T-cell (primary cell): ENCODE measurements around the gene RAP1GAP. TPM values are rescaled to one million over a fixed set of nuclear protein-coding genes. Genes with fewer than 3 reads are reported as not detected.

Source experiments
- ATAC-seq, 4 experiments: fragments of 200-7000 bp in 3 of 4; fragments of 150-1000 bp in 1 of 4; cut with Tn5 transposase; replicated peaks in 1 of 4; 1 replicate in 3 of 4; 2 replicates in 1 of 4; pipeline ENCODE4 v1.10.0; 2021; ENCODE audit warnings: moderate library complexity in 3 of 4, mild to moderate bottlenecking in 2 of 4, moderate number of reproducible peaks in 1 of 4
- CTCF ChIA-PET, 2 donors: fragments of 300-600 bp; sonication (Branson Sonifier 250); formaldehyde crosslinking; loops; one replicate each; lab custom pipeline; 2022; ENCODE audit warnings: antibody characterized with exemption in 2 of 2; lab: Charles Lee
- POLR2A ChIA-PET, 2 donors: fragments of 300-600 bp; sonication (Branson Sonifier 250); formaldehyde crosslinking; loops; one replicate each; lab custom pipeline; 2022; ENCODE audit warnings: antibody characterized with exemption in 2 of 2; lab: Charles Lee
- DNase-seq, 35 experiments: peaks; one replicate each; pipeline versions ENCODE4 v3.0.0 to v3.0.0-alpha.2; 2013 to 2023
- H3K27ac ChIP-seq: one replicate; pipeline ENCODE4 v1.5.1; 2013; ENCODE audit warnings: low read length
- H3K27me3 ChIP-seq, 2 experiments: replicated peaks in 1 of 2; 1 replicate in 1 of 2; 2 replicates in 1 of 2; pipeline versions ENCODE4 v1.6.1 to v1.7.0; 2013; ENCODE audit warnings: low read length in 1 of 2, mixed read lengths in 1 of 2; ENCODE audit not compliant: control insufficient read depth in 2 of 2, insufficient read depth in 2 of 2; ENCODE audit errors: extremely low read depth in 1 of 2
- H3K36me3 ChIP-seq, 2 donors: 1 replicate in 1 of 2; 2 replicates in 1 of 2; pipeline versions ENCODE4 v1.6.1 to v1.7.0; 2013; ENCODE audit warnings: low read length in 1 of 2; ENCODE audit not compliant: control insufficient read depth in 2 of 2, insufficient read depth in 1 of 2; ENCODE audit errors: extremely low read depth in 1 of 2
- H3K4me1 ChIP-seq, 2 experiments: 1 replicate in 1 of 2; 2 replicates in 1 of 2; pipeline versions ENCODE4 v1.6.1 to v1.7.0; 2013; ENCODE audit warnings: low read length in 2 of 2, mixed read lengths in 1 of 2; ENCODE audit not compliant: insufficient read depth in 2 of 2, control insufficient read depth in 1 of 2; ENCODE audit errors: extremely low read depth in 1 of 2
- H3K4me3 ChIP-seq, 2 donors: 1 replicate in 1 of 2; 2 replicates in 1 of 2; pipeline versions ENCODE4 v1.5.1 to v1.7.0; 2013; ENCODE audit warnings: mild to moderate bottlenecking in 2 of 2, low read length in 1 of 2, moderate library complexity in 1 of 2; ENCODE audit not compliant: control insufficient read depth in 1 of 2; ENCODE audit errors: extremely low read depth in 1 of 2
- H3K9me3 ChIP-seq: 2 replicates; pipeline ENCODE4 v1.7.0; 2013
- H3K27ac Mint-ChIP-seq, 2 donors: one replicate each; pipeline ENCODE4 v1.8.0; 2020 to 2021; ENCODE audit warnings: mild to moderate bottlenecking in 2 of 2, mixed read lengths in 2 of 2
- H3K27me3 Mint-ChIP-seq, 2 donors: one replicate each; pipeline ENCODE4 v1.8.0; 2021 to 2022; ENCODE audit warnings: mixed read lengths in 2 of 2
- H3K36me3 Mint-ChIP-seq: one replicate; pipeline ENCODE4 v1.8.0; 2021; ENCODE audit warnings: mixed read lengths
- H3K4me1 Mint-ChIP-seq, 3 donors: one replicate each; pipeline ENCODE4 v1.8.0; 2020 to 2022; ENCODE audit warnings: mixed read lengths in 3 of 3, mild to moderate bottlenecking in 1 of 3
- H3K4me3 Mint-ChIP-seq, 3 donors: one replicate each; pipeline ENCODE4 v1.8.0; 2020 to 2022; ENCODE audit warnings: mild to moderate bottlenecking in 3 of 3, mixed read lengths in 3 of 3, moderate library complexity in 3 of 3
- H3K9me3 Mint-ChIP-seq, 3 donors: one replicate each; pipeline ENCODE4 v1.8.0; 2020 to 2022; ENCODE audit warnings: mixed read lengths in 3 of 3
- WGBS: methylation state at CpG from one replicate; pipeline ENCODE4 v1.1.5; 2013; ENCODE audit warnings: missing lambda C conversion rate; ENCODE audit not compliant: insufficient coverage; 5-methylcytosine and 5-hydroxymethylcytosine counted together
- total RNA-seq, 35 experiments: library from RNA in 6 of 35; stranded (reverse) in 6 of 35; fragments of 120-200 nt in 1 of 35; gene quantifications; one replicate each; pipeline versions ENCODE4 v1.2.1 to v1.2.4 and lab custom pipeline; 2013 to 2026

The RAP1GAP gene
- total RNA-seq, 5 donors from 2014 or later (not counting 1 experiment from before 2014, with no cell fraction given), result 0.18 to 1.0 (median 0.35) TPM

GRCh38 chr1:21653744-21654100, 15.4 kb downstream of the RAP1GAP start:
- WGBS, result 83% methylated on average over 5 of the region's 6 CpGs
- DNase-seq (no peak), ATAC-seq (no peak)
- H3K9me3 ChIP-seq, result no peaks in the 10 kb centered on the region
- Mint-ChIP-seq H3K27me3 (peaks cover 0 to 2% of the 10 kb centered on the region in 2 donors), H3K9me3 (no peaks in the 10 kb centered on the region), H3K36me3 (no peaks in the 10 kb centered on the region), H3K4me3 (no peak overlapping the region), H3K4me1 (peaks cover 15 to 18% (median 15%) of the 10 kb centered on the region in 3 donors), H3K27ac (no peak overlapping the region)
- POLR2A ChIA-PET, result interaction anchor here in 1 of 2 donors (0.5 kb wide), 1 partner anchor 379 kb away, joined by 3 read pairs; no protein-coding TSS in a partner anchor
- no peak overlapping the region for H3K27ac ChIP-seq
- no peak overlapping the region for H3K4me3 ChIP-seq
- CTCF ChIA-PET, result no interaction called here
- peaks cover 6 to 17% of the 10 kb centered on the region in 2 experiments for H3K4me1 ChIP-seq
- H3K27me3 ChIP-seq, result peaks cover 2 to 32% of the 10 kb centered on the region in 2 experiments
- H3K36me3 ChIP-seq, result no peaks in the 10 kb centered on the region

DNA sequence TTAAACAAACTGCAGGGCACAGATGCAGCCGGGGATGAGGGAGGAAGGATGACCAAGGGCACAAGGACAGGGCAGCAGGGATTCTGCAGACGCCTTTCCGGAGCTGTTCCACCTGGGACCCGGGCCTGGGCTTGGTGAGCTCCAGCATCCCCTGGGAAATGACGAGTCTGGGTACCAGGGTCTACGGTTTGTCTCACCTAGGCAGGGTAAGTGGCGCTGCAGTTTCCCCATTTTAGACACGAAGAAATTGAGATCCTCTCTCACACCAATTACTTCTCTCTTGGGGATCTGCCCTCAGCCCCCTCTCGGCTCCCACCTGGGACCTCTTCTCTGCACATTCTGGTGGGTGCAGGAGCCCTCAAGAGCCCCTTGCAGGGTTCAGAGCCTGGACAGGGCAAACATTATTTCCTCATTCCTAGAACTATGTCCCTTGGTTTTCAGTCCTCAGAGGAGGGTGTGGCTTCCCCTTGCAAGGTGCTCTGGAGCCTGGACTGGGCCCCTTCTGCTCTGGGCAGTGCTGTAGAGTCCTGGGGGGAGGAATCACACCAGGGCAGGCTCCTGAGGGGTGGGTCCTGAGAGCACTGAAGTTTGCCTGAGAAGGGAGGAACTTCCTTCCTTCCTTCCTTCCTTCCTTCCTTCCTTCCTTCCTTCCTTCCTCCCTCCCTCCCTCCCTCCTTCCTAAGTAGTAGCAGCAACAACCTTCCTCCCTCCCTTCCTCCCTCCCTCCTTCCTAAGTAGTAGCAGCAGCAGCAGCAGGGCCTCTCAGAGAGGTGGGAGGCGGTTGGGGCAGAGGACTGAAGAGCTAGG, 16.0 kb downstream of the RAP1GAP start:
- Mint-ChIP-seq H3K36me3 (no peaks in the 10 kb centered on the region), H3K4me3 (peak overlapping the region; percentile 73 to 86 (median 78)), H3K27me3 (peaks cover 0 to 2% of the 10 kb centered on the region in 2 donors), H3K9me3 (no peaks in the 10 kb centered on the region), H3K27ac (peak overlapping the region in 1 of 2 donors; percentile 57), H3K4me1 (peaks cover 15 to 18% (median 15%) of the 10 kb centered on the region in 3 donors)
- H3K27ac ChIP-seq, result no peak overlapping the region
- peaks cover 2 to 37% of the 10 kb centered on the region in 2 experiments for H3K27me3 ChIP-seq
- no peaks in the 10 kb centered on the region for H3K9me3 ChIP-seq
- H3K4me3 ChIP-seq, result no peak overlapping the region
- ChIA-PET POLR2A (interaction anchor here in 1 of 2 donors (0.5 kb wide), 1 partner anchor 380 kb away, joined by 3 read pairs; no protein-coding TSS in a partner anchor), CTCF (no interaction called here)
- WGBS, result 73% methylated on average over 8 of the region's 10 CpGs
- H3K36me3 ChIP-seq, result no peaks in the 10 kb centered on the region
- peaks cover 6 to 17% of the 10 kb centered on the region in 2 experiments for H3K4me1 ChIP-seq
- ATAC-seq (no peak), DNase-seq (no peak)

DNA sequence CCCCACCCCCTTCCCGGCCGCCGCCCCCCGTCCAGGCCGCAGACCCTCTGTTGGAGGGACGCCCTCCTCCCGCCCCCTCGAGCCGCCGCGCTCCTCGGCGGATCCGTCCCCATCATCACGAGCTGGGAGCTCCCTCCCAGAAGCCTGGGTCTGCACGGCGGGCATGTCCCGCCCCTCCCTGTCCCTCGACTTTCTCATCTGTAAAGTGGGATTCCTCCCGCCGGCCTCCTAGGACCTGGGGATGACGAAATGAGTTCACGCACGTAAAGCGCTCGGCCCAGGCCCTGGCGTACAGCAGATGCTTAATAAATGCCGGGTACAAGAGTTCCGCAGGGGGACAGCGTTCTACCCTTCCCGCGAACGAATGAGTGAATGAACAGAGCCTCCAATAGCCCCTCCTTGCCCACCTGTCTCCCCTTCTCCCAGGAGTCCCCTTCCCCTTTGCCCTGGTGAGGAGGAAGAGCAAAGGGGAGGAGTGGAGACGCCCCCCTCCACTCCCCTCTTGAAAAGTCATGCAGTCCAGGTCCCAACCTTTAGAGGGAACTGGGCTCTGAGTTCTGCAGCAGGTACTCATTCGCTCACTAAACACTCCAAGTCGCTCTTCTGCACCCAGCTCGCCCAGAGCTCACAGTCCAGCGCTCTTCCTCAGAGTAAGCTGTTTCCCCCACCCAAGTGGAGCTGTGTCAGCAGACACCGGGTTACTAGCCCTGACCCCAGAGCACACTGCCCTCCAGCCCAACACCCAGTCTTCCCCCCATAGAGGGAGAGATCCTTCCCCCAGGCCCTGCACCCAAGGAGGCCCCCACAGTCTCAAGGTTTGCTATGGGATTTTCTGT, 16.8 kb downstream of the RAP1GAP start:
- Mint-ChIP-seq H3K4me1 (peaks cover 15 to 18% (median 15%) of the 10 kb centered on the region in 3 donors), H3K4me3 (peak overlapping the region; percentile 73 to 86 (median 78)), H3K9me3 (no peaks in the 10 kb centered on the region), H3K36me3 (no peaks in the 10 kb centered on the region), H3K27me3 (peaks cover 4 to 8% of the 10 kb centered on the region in 2 donors), H3K27ac (peak overlapping the region; percentile 48 to 57)
- ATAC-seq (peak; percentile 21 to 40 (median 26)), DNase-seq (no peak)
- POLR2A ChIA-PET, result no interaction called here
- Histone ChIP-seq H3K27me3 (peaks cover 2 to 45% of the 10 kb centered on the region in 2 experiments), H3K9me3 (no peaks in the 10 kb centered on the region), H3K4me1 (peaks cover 6 to 20% of the 10 kb centered on the region in 2 experiments), H3K4me3 (no peak overlapping the region), H3K36me3 (no peaks in the 10 kb centered on the region), H3K27ac (no peak overlapping the region)
- 22% methylated on average over 29 of the region's 39 CpGs for WGBS
- CTCF ChIA-PET, result interaction anchor here in 1 of 2 donors (0.6 kb wide), 1 partner anchor 399 kb away, joined by 10 read pairs; no protein-coding TSS in a partner anchor

GRCh38 chr1:21651214-21652042, 17.7 kb downstream of the RAP1GAP start:
- POLR2A ChIA-PET, result no interaction called here
- DNase-seq (peak in 30 of 35 experiments; percentile 11 to 63 (median 29)), ATAC-seq (peak; percentile 72 to 87 (median 83))
- peak overlapping the region in 1 of 2 donors; percentile 34 for H3K27ac Mint-ChIP-seq
- no peaks in the 10 kb centered on the region for H3K9me3 ChIP-seq
- H3K4me1 Mint-ChIP-seq, result peaks cover 15 to 18% (median 15%) of the 10 kb centered on the region in 3 donors
- CTCF ChIA-PET, result interaction anchor here in 1 of 2 donors (0.6 kb wide), 1 partner anchor 398 kb away, joined by 10 read pairs; no protein-coding TSS in a partner anchor
- H3K4me3 ChIP-seq, result peak overlapping the region; percentile 47 to 77
- H3K27me3 ChIP-seq, result peaks cover 2 to 54% of the 10 kb centered on the region in 2 experiments
- H3K9me3 Mint-ChIP-seq, result no peaks in the 10 kb centered on the region
- 7% methylated on average over 69 of the region's 80 CpGs for WGBS
- H3K4me3 Mint-ChIP-seq, result peak overlapping the region; percentile 81 to 87 (median 81)
- no peaks in the 10 kb centered on the region for H3K36me3 ChIP-seq
- H3K27ac ChIP-seq, result no peak overlapping the region
- peaks cover 6 to 20% of the 10 kb centered on the region in 2 experiments for H3K4me1 ChIP-seq
- H3K36me3 Mint-ChIP-seq, result no peaks in the 10 kb centered on the region
- peaks cover 11 to 16% of the 10 kb centered on the region in 2 donors for H3K27me3 Mint-ChIP-seq

DNA sequence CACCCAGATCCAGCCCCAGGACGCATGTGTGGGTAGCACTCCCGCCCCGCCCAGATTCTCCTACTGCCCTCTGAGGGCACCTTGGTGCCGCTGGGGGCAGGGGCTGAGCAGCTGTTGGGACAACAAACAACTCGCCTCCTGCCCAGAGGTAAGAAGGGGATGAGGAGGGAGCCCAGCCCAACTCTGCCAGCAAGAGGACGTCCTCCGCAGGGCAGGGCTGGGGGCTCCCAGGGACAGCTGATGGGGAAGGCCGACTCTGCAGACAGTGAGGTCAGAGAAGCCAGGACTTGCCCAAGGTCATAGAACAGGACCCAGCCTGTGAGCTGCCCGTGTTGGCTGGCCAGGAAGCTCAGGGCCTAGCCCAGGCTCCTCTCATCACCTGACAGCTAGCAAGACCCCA, 18.8 kb downstream of the RAP1GAP start:
- Histone ChIP-seq H3K27ac (no peak overlapping the region), H3K36me3 (no peaks in the 10 kb centered on the region), H3K4me3 (no peak overlapping the region), H3K27me3 (peaks cover 2 to 64% of the 10 kb centered on the region in 2 experiments), H3K9me3 (no peaks in the 10 kb centered on the region), H3K4me1 (peaks cover 6 to 20% of the 10 kb centered on the region in 2 experiments)
- no peak for ATAC-seq
- ChIA-PET POLR2A (no interaction called here), CTCF (no interaction called here)
- no peaks in the 10 kb centered on the region for H3K9me3 Mint-ChIP-seq
- no peaks in the 10 kb centered on the region for H3K36me3 Mint-ChIP-seq
- peak overlapping the region in 2 of 3 donors; percentile 17 to 87 for H3K4me3 Mint-ChIP-seq
- DNase-seq, result no peak
- H3K4me1 Mint-ChIP-seq, result peaks cover 15 to 18% (median 15%) of the 10 kb centered on the region in 3 donors
- H3K27me3 Mint-ChIP-seq, result peaks cover 15 to 24% of the 10 kb centered on the region in 2 donors
- WGBS, result 83% methylated on average over 9 of the region's 9 CpGs
- no peak overlapping the region for H3K27ac Mint-ChIP-seq
